Fibroblast of skin of left biceps (primary cell): ENCODE results near the gene SPDYE11.
A peak's percentile ranks its signal among the peaks of the same experiment; 100 is the strongest.
"Not testable (repeated sequence)": the region's sequence is repeated elsewhere in the genome, so short reads cannot be mapped to it uniquely, and the experiment has no call there.

Source experiments
- DNase-seq, 2 experiments: peaks; one replicate each; pipeline ENCODE4 v3.0.0-alpha.2; 2013; ENCODE audit warnings: low read depth in 2 of 2

Gene SPDYE11

GRCh38 chr7:73057811-73058210, at the start of gene SPDYE11:
TSS of gene SPDYE11 (minus strand) at chr7:73057911. CDS start at chr7:73056111, 1,800 bp downstream.
- not testable (repeated sequence) for DNase-seq

GRCh38 chr7:73085938-73086337, 28.2 kb upstream of the SPDYE11 start, which contains the start of gene SPDYE9:
TSS of gene SPDYE9 (minus strand) at chr7:73086038. CDS start at chr7:73084238, 1,800 bp downstream.
- not testable (repeated sequence) for DNase-seq

GRCh38 chr7:73029666-73030065, 28.0 kb downstream of the SPDYE11 start, which contains the start of gene SPDYE8:
TSS of gene SPDYE8 (minus strand) at chr7:73029766. CDS start at chr7:73027966, 1,800 bp downstream.
- DNase-seq: not testable (repeated sequence)

GRCh38 chr7:73006491-73006890, 51.2 kb downstream of the SPDYE11 start:
- DNase-seq: not testable (repeated sequence)

GRCh38 chr7:73005693-73006447, 51.8 kb downstream of the SPDYE11 start:
- peak; percentile 46 to 52 for DNase-seq

GRCh38 chr7:73005356-73005692, 52.4 kb downstream of the SPDYE11 start:
- DNase-seq: not testable (repeated sequence)

GRCh38 chr7:72997887-72998468, 59.7 kb downstream of the SPDYE11 start:
- not testable (repeated sequence) for DNase-seq
